Thoracic aorta (tissue), 2 donors: ENCODE data around the gene PER2. TPM values are rescaled to one million over a fixed set of nuclear protein-coding genes. Genes with fewer than 3 reads are reported as not detected.

Source experiments
- ATAC-seq: fragments of 150-250 bp; one replicate; pipeline ENCODE4 v1.8.0; 2017; ENCODE audit warnings: low read depth; ENCODE audit not compliant: insufficient number of reproducible peaks, low FRiP score
- DNase-seq: peaks from one replicate; pipeline ENCODE4 v3.0.0-alpha.2; 2020; ENCODE audit warnings: low spot score
- H3K27ac ChIP-seq, 2 donors: fragments of 200-600 bp; sonication (generic); 1 replicate in 1 of 2; 2 replicates in 1 of 2; pipeline ENCODE4 v1.5.1; 2016; ENCODE audit warnings: mild to moderate bottlenecking in 2 of 2, moderate library complexity in 2 of 2
- H3K27me3 ChIP-seq: fragments of 200-600 bp; sonication (generic); replicated peaks from 2 replicates; pipeline ENCODE4 v1.6.0; 2016; ENCODE audit warnings: mild to moderate bottlenecking; ENCODE audit not compliant: insufficient read depth
- H3K36me3 ChIP-seq: fragments of 200-600 bp; sonication (generic); one replicate; pipeline ENCODE4 v1.5.1; 2016
- H3K4me1 ChIP-seq, 2 donors: fragments of 200-600 bp; sonication (generic); 1 replicate in 1 of 2; 2 replicates in 1 of 2; pipeline versions ENCODE4 v1.5.1 to v1.6.0; 2016; ENCODE audit warnings: low read depth in 2 of 2, mild to moderate bottlenecking in 1 of 2; ENCODE audit not compliant: control insufficient read depth in 1 of 2
- H3K4me3 ChIP-seq: fragments of 200-600 bp; sonication (generic); 2 replicates; pipeline ENCODE4 v1.5.1; 2016; ENCODE audit warnings: mild to moderate bottlenecking
- H3K9me3 ChIP-seq: fragments of 200-600 bp; sonication (generic); 2 replicates; pipeline ENCODE4 v1.5.1; 2016
- CTCF ChIP-seq: fragments of 200-600 bp; sonication (generic); IDR thresholded peaks from one replicate; pipeline ENCODE4 v1.5.1; 2019; ENCODE audit warnings: antibody characterized with exemption
- total RNA-seq, 2 donors: library from RNA; depleted of rRNA; stranded (reverse); fragments of >200 nt; gene quantifications; one replicate each; pipeline versions ENCODE4 v1.1.0 to v1.2.3, GENCODE V29; 2016

The PER2 gene
- total RNA-seq, 2 donors from 2014 or later, result 14.2 to 26.2 TPM

DNA sequence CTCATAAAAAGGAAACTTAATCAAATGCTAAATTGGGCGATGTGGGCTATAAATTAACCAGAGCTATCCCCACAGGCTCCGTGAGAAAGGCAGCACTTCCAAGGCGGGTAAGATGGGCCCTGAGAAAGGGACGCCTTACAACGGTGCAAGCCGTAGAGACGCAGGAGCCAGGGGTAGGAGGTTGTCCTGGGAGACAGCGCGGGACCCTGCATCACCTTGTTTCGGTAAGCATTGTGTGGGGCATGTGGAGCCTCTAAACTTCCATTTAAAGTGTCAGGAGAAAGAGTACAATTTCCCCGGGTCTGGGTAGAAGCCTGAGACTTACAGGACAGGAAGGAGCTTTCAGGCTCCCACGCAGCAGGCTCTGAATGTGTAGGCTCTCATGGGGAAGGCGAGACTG is 1.2 kb upstream of the PER2 start:
- Histone ChIP-seq H3K27ac (peak overlapping the region in 1 of 2 donors; percentile 98), H3K4me1 (peaks cover 16 to 40% of the 10 kb centered on the region in 2 donors), H3K36me3 (no peaks in the 10 kb centered on the region), H3K9me3 (no peaks in the 10 kb centered on the region), H3K4me3 (peak overlapping the region; percentile 92), H3K27me3 (no peaks in the 10 kb centered on the region)
- DNase-seq (no peak), ATAC-seq (no peak)
- no peak for TF ChIP-seq CTCF

GRCh38 chr2:238288650-238289573 is 502 bp upstream of the PER2 start:
- H3K27me3 ChIP-seq, result no peaks in the 10 kb centered on the region
- H3K9me3 ChIP-seq, result no peaks in the 10 kb centered on the region
- DNase-seq (peak; percentile 98), ATAC-seq (peak; percentile 70)
- peak overlapping the region; percentile 98 to 99 for H3K27ac ChIP-seq
- peak overlapping the region; percentile 92 for H3K4me3 ChIP-seq
- peaks cover 16 to 46% of the 10 kb centered on the region in 2 donors for H3K4me1 ChIP-seq
- peak; percentile 35 for TF ChIP-seq CTCF
- no peaks in the 10 kb centered on the region for H3K36me3 ChIP-seq

DNA sequence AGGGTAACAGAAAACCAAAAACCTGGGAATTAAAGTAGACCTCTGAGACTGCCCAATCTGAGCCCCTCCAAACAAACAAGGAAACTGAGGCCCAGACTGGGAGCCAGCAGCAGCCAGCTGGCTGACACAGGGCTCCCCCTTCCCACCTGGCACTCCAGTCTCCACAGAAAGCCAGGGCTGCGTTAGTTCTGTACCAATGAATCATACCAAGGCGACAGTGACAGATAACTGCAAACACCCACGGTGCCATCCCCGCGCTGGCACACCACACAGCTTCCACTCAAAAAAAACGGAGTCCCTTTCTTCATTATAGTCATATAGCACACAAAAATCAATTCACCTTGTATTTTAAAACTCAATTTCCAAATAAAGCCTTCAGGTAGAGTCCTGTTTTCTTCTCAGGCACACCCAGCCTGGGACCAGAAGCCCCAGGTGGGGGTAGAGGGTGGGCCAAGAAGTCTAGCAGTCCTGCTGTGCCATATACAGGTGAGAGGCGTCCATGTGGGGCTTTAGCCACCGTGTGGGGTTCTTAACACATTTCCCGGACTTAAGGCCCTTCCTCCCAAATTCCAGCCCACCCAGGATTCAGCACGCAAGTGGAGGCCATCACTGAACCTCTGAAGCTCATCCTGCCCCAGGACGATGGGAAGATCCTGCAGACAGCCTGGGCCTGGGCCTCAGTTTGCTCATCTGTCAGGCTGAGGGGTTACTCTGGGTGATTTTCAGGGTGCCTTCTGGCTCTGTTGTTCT is 1.2 kb downstream of the PER2 start:
- Histone ChIP-seq H3K9me3 (no peaks in the 10 kb centered on the region), H3K4me3 (peak overlapping the region; percentile 92), H3K27ac (peak overlapping the region; percentile 98 to 99), H3K27me3 (no peaks in the 10 kb centered on the region), H3K36me3 (no peaks in the 10 kb centered on the region), H3K4me1 (peaks cover 16 to 64% of the 10 kb centered on the region in 2 donors)
- ATAC-seq, result no peak
- no peak for TF ChIP-seq CTCF
- no peak for DNase-seq

DNA sequence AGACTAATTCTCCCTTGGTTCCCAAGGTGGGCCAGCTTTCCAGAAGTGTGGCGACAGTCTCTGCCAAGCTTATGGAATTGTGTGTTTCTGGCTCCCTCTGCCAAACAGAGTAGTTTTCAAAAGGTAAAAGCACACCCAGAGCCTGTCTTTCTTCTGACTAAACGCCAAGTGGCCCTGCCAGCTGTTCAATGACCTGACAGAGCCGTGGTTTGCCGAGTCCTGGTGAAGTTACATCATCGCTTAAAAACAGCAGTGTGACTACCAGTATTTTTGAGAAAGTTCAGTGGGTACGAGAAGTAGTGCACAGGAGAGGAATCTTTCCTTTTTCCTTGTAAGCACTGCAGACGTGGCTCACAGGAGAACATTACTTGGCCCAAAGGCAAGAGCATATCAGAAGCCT is 1.9 kb downstream of the PER2 start:
- peak overlapping the region; percentile 98 to 99 for H3K27ac ChIP-seq
- no peaks in the 10 kb centered on the region for H3K36me3 ChIP-seq
- DNase-seq (peak; percentile 58), ATAC-seq (peak; percentile 55)
- H3K27me3 ChIP-seq, result no peaks in the 10 kb centered on the region
- no peaks in the 10 kb centered on the region for H3K9me3 ChIP-seq
- H3K4me3 ChIP-seq, result peak overlapping the region; percentile 92
- TF ChIP-seq CTCF, result no peak
- H3K4me1 ChIP-seq, result peaks cover 16 to 69% of the 10 kb centered on the region in 2 donors

DNA sequence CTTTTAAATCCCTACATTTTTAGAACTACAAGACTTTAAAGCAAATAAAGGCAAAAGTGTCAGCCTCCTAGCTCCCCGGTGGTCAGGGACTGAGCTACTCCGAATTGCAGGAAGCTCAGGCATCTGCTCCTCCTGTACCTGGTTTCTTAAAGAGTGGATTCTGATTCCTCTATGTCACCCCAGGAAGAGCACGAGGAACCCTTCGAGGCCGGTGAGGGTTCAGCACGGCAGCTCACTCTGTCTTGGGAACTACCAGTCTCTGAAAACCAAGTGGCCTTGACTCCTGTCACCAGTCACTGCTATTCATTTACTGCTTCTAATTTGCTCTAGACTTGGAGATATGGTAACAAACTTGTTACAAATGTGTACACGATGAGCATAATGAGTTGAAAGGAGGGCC is 2.3 kb downstream of the PER2 start:
- H3K27ac ChIP-seq, result peak overlapping the region; percentile 98 to 99
- H3K36me3 ChIP-seq, result no peaks in the 10 kb centered on the region
- DNase-seq (no peak), ATAC-seq (no peak)
- no peak for TF ChIP-seq CTCF
- H3K4me3 ChIP-seq, result peak overlapping the region; percentile 92
- H3K9me3 ChIP-seq, result no peaks in the 10 kb centered on the region
- no peaks in the 10 kb centered on the region for H3K27me3 ChIP-seq
- H3K4me1 ChIP-seq, result peaks cover 16 to 69% of the 10 kb centered on the region in 2 donors
